NCI-H2227 (cell line): ENCODE measurements around the gene CFAP73.

Experiments
- DNase-seq: peaks from one replicate; lab custom pipeline; 2025; ENCODE audit not compliant: unreplicated experiment; lab: John Stamatoyannopoulos, UW

Gene CFAP73

GRCh38 chr12:113119980-113120669, 29.4 kb upstream of the CFAP73 start:
- peak; percentile 37 for DNase-seq

DNA sequence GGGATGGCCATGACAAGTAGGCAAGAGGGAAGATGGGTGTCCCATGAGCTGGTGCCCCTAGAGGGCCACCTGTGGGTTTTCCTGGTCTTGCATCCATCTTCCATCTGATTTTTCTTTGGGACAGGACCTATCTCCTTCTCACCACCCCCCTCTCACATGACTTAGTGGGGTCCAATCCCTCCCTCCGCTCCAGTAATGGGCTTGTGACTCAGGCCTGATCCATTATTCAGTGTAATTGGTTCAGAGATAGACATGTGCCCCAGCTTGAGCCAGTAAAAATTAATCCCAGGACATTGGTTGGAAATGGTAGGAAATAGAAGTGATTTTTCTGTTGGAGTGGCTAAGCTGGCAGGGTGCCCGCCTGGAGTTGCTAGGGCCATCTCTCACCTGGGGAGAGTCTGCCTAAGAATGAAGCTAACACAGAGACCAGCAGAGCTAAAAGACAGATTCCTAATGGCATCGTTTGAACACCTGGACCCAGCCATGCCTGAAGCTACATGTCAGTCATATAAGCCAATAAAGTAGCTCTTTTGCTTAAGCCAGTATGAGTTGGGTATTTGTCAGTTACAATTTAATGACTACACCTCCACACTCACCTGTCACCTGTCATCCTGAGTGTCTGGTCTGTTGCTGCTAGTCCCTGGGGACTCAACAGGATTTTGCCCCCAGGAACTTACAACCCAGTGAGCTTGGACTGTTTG, 28.7 kb upstream of the CFAP73 start:
- no peak for DNase-seq

- DNase-seq: no peak
These were observed 21.7 kb upstream of the CFAP73 start for GRCh38 chr12:113127791-113128199.

GRCh38 chr12:113128802-113129663, 20.5 kb upstream of the CFAP73 start:
- DNase-seq: no peak

- no peak for DNase-seq
These were observed 19.7 kb upstream of the CFAP73 start for GRCh38 chr12:113129664-113130456.

DNA sequence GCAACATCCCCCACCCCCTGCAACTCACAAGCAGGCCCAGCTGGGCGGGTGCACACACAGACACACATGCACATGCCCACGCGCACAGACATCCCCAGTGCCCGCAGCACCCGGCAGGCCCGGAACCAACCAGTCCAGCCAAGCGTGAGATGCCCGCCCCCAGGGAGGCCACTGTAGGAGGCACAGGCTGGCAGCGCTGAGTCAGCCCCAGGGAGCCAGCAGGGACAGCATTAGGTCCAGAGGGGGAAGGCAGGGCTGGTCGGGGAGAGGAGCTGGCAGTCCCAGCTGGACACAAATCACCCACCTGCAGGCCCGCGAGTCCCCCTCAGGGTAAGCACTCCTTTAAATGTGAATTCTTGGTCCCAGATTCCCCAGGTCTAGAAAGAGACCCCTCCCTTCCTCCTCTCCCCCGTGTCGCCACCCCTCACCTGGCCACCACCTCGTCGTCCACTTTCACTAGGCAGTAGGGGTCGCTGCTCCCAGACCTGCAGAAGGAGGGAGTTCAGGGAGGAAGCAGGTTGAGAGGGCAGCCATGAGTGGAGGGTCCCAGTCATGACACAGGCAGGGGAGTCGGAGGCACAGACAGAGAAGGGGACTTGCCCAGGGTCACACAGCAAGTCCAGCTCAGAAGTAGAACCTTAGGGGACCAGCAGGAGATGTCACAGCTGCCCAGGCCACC, 18.9 kb upstream of the CFAP73 start:
- no peak for DNase-seq

GRCh38 chr12:113131556-113131955, 18.0 kb upstream of the CFAP73 start:
- DNase-seq: no peak

GRCh38 chr12:113133036-113133435, 16.5 kb upstream of the CFAP73 start:
- no peak for DNase-seq

GRCh38 chr12:113133666-113134065, 15.9 kb upstream of the CFAP73 start:
- DNase-seq: no peak

- no peak for DNase-seq
These were observed 15.5 kb upstream of the CFAP73 start for GRCh38 chr12:113134071-113134470.

GRCh38 chr12:113134521-113134951, 15.0 kb upstream of the CFAP73 start:
- DNase-seq: no peak

DNA sequence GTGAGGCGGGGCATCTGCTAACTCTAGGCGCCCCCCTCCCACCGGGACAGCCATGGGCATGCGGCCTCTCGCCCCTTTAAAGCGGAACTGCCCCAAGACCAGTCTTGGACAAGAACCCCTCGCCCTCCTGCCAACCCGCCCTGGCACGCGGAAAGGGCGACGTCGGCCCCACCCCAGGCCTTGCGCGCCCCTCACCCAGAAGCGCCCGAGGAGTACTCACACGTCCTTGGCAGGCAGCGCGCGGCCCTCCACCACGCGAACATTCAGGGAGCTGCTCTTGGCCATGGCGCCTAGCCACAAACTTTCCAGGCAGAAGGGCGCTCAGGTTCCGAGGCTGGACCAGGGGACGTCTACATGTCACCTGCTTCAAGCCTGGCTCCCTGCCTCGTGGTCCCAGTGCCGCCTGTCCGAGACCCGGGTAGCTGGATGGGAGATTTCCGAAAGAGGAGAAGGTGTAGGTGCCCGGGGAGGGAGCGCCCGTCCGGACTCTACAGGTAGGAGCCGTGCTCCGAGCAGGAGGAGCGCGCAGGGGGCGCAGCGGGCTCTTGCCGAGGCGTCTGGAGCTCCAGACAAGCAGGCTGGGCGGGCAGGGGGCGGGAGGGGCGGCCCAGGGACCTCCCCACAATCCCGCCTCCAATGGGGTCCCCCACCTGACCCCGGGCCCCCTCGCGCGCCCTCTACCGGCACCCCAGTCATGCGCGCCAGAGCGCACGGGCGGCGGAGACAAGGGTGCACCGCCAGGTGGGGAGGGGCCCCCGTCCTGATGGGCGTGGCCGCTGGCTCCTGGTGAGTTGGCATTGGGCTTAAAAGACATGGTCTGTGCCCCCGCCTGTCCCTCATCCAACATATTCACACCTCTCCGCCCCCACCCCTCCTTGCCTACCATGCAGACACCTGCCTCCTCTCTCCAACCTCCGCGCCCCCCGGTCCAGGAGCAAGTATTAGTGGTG, 14.1 kb upstream of the CFAP73 start, which contains the start of gene RASAL1:
Gene RASAL1, minus strand, starts transcription at position 584 of the 950 bp plus-strand sequence. Its CDS starts 299 bp downstream, at position 285.
- DNase-seq: peak; percentile 83

DNA sequence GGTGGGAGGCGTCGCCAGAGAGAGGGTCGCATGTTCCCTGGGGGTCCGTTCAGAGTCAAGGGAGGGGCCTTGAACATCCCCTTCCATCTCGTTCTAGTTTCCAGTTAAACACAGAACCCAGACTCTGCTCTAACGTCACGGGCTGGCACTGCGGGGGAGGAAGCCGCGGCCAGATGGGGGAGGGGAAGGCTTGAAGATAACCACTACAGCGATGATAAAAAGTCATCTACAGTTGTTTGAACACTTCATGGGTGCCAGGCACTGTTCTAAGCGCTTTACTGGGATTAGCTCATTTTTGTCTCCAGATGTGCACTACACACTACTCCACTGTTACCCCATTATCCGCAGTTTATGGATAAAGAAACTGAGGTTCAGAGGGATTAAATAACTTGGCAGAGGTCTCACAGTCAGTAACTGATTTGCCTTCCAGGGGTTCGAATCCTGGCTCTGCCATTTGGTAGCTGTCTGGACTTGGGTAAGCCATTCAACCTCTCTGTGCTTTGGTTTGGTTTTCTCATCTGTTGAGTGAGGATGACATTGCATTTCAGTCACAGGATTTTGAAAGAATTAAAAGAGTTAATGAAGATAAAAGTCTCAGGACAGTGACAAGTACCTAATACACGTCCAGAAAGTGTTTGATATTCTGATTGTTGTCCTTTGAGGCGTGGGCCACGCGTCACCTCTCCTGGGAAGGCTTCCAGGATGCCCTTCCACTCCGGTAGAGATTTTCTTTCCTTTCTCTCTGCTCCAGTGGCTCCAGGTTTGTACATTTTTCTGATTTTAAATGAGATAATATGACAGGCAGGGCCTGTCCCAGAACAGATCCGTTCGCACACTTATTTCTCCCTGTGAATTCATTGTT, 13.2 kb upstream of the CFAP73 start:
- DNase-seq: peak; percentile 46

- DNase-seq: no peak
These were observed 12.5 kb upstream of the CFAP73 start for GRCh38 chr12:113136990-113137511.

DNA sequence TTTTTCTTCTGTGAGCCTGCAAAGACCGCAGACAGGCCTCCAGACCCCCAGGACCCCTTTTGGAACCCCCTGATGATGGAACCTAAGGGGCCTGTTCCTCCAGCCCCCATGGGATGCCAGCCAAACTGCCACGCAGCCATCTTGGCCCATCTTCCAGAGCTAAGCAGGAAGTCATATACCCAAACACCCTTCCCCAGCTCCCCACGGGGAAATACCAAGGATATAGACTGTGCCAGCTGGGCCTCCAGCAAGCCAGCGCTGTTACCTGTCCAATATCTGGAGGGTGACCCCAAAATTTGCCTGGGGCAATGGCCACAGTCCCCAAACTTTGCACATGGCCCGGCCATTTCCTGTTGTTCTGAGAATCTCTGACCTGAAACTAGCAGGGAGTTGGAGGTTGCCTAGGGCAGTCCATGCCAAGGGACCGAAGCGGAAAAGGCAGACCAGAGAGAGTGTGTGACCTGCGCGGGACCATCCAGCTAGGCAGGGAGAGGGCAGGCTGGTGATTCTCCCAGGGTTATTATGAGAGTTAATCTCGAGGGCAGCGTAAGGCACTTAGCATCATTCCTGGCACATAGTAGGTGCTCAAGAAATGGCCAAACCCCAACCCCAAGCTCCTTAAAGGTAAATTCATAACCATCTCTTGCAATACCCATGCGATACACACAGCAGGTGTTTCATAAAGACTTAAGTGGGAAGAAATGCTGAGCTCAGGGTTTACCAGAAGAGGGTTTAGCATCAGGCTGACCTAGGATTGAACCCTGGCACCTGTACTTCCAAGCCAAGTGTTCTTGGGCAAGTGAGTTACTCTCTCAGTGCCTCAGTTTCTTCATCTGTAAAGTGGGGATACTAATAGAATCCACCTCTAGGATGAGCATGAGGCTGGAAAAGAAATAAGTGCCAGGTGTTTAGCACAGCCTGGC, 11.4 kb upstream of the CFAP73 start:
- DNase-seq: no peak

DNA sequence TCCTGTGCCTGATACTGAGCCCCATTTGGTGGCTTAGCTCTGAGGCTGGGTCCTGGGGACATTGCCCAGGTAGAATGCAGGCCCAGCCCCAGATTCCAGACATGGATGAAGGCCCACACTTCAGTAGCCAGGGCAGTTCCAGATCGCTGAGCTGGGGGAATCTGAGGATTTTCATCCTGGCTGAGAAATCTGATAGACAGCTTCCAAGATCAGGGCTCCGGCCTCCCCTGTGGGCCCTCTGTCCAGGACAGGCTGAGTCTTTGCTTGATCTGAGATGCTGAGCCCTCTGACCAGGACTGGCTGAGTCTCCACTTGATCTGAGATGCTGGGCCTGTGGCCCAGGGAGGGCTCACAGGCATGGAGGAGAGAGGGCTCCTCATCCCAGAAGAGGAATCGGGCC, 10.7 kb upstream of the CFAP73 start:
- no peak for DNase-seq

- no peak for DNase-seq
These were observed 8.8 kb upstream of the CFAP73 start for GRCh38 chr12:113140706-113141105.
